Activated naive CD8-positive, alpha-beta T cell treated with anti-CD3 and anti-CD28 coated beads, Interleukin-2, amount 10 ng/mL, durations not matched to agents 7 days and 5 days (primary cell): Measurements from ENCODE around the gene FOLH1. TPM values are rescaled to one million over a fixed set of nuclear protein-coding genes. Genes with fewer than 3 reads are reported as not detected.
"Not testable (repeated sequence)": the region's sequence is repeated elsewhere in the genome, so short reads cannot be mapped to it uniquely, and the experiment has no call there.

ENCODE experiments used
- ATAC-seq: fragments of 150-1000 bp; cut with Tn5 transposase; one replicate; pipeline ENCODE4 v1.10.0; 2021; ENCODE audit warnings: low read depth, moderate library complexity
- POLR2A ChIA-PET: fragments of 350-600 bp; sonication (Branson Sonifier 250); formaldehyde crosslinking; loops from one replicate; lab custom pipeline; 2021; ENCODE audit warnings: antibody characterized with exemption; lab: Charles Lee
- DNase-seq: peaks from one replicate; pipeline ENCODE4 v3.0.0; 2021
- H3K27ac Mint-ChIP-seq: one replicate; pipeline ENCODE4 v1.8.0; 2022; ENCODE audit warnings: mild to moderate bottlenecking, mixed read lengths
- H3K27me3 Mint-ChIP-seq: one replicate; pipeline ENCODE4 v1.8.0; 2022; ENCODE audit warnings: mild to moderate bottlenecking, moderate library complexity, mixed read lengths
- H3K36me3 Mint-ChIP-seq: one replicate; pipeline ENCODE4 v1.8.0; 2021; ENCODE audit warnings: mild to moderate bottlenecking, mixed read lengths
- H3K4me1 Mint-ChIP-seq: one replicate; pipeline ENCODE4 v1.8.0; 2021; ENCODE audit warnings: mixed read lengths
- H3K4me3 Mint-ChIP-seq: one replicate; pipeline ENCODE4 v1.8.0; 2022; ENCODE audit warnings: mild to moderate bottlenecking, moderate library complexity, mixed read lengths
- H3K9me3 Mint-ChIP-seq: one replicate; pipeline ENCODE4 v1.8.0; 2021; ENCODE audit warnings: mixed read lengths
- total RNA-seq, 2 experiments: library from RNA; stranded (reverse); gene quantifications; one replicate each; pipeline ENCODE4 v1.2.3, GENCODE V29; 2021

The FOLH1 gene
- total RNA-seq, 2 experiments from 2014 or later, result not detected

- H3K27ac Mint-ChIP-seq, H3K4me1 Mint-ChIP-seq, H3K4me3 Mint-ChIP-seq, POLR2A ChIA-PET, H3K27me3 Mint-ChIP-seq, H3K36me3 Mint-ChIP-seq, DNase-seq, H3K9me3 Mint-ChIP-seq, ATAC-seq: not testable (repeated sequence)
These were observed 39.4 kb downstream of the FOLH1 start for GRCh38 chr11:49168992-49169391.

DNA sequence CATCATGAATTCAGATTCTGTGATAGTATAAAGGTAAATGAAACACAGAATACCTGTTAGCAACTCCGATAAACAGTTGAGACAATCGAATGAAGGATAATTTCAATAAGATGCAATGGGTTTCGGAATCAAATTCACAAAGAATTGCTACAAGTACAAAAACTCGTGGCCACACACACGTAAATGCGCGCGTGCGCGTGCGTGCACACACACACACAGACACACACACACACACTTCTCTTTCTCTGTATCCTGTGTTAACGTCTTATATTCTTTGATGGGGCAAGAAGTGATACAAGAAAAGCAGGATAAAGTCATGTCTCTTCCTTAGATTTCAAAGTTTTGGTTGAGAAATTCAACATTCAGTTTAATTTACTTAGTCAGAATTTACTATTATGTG lies 57.2 kb downstream of the FOLH1 start:
- no peak overlapping the region for H3K4me3 Mint-ChIP-seq

DNA sequence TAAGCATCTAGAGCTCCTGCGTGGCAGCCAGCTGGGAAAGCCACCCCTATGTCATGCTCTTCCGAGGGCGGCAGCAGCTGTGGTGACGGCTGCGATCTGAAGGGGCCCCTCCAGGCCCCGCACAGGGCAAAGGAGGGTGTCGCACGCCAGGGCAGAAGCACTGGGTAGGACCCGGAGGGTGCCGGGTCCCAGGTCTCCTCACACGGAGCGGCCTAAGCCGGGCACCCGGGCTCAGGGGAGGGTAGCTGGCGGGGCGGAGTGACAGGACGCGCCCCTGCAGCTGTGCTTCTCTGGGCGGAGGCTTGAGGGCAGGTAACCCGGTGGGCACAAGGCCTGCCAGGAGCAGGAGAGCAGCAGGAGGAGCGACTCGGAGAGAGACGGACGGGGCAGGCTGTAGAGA lies 106.0 kb downstream of the FOLH1 start:
- DNase-seq, H3K27ac Mint-ChIP-seq, POLR2A ChIA-PET, H3K4me3 Mint-ChIP-seq, H3K9me3 Mint-ChIP-seq, H3K4me1 Mint-ChIP-seq, H3K36me3 Mint-ChIP-seq, ATAC-seq, H3K27me3 Mint-ChIP-seq: not testable (repeated sequence)

More for the DNA sequence above, 57.2 kb downstream of the FOLH1 start:
- POLR2A ChIA-PET, result no interaction called here
- H3K4me1 Mint-ChIP-seq, result no peaks in the 10 kb centered on the region
- H3K27ac Mint-ChIP-seq, result no peak overlapping the region
- H3K27me3 Mint-ChIP-seq, result no peaks in the 10 kb centered on the region
- no peaks in the 10 kb centered on the region for H3K9me3 Mint-ChIP-seq
- ATAC-seq (no peak), DNase-seq (no peak)
- H3K36me3 Mint-ChIP-seq, result no peaks in the 10 kb centered on the region

Other genes starting within 250 kb of the FOLH1 start
- gene TRIM51G, start 224.7 kb downstream of the FOLH1 start, total RNA-seq, result not detected
- not detected for gene TRIM49B, start 179.8 kb downstream of the FOLH1 start, total RNA-seq
- gene TRIM64C, start 149.5 kb downstream of the FOLH1 start, total RNA-seq, result not detected